ENCODE measurements around the gene GTPBP4. TPM values are rescaled to one million over a fixed set of nuclear protein-coding genes. Genes with fewer than 3 reads are reported as not detected.

The GTPBP4 gene
- total and polyA plus RNA-seq, 4 donors, result 9.8 to 15.1 (median 12.1) TPM

GRCh38 chr10:995559-995926 is 7.3 kb downstream of the GTPBP4 start (continued):
- TF ChIP-seq REST (IDR thresholded peaks at IDR 0.05) (no peak), RAD21 (IDR thresholded peaks at IDR 0.05) (no peak)

GRCh38 chr10:996031-996430 is 7.8 kb downstream of the GTPBP4 start:
- WGBS, result 98% methylated on average over 12 of the region's 12 CpGs
- Histone ChIP-seq H3K27me3 (ENCODE audit: control insufficient read depth in 4 of 4, insufficient read depth in 4 of 4, low read length in 3 of 4) (no peaks in the 10 kb centered on the region), H3K4me3 (ENCODE audit: low read depth in 1 of 3, low read length in 3 of 3) (no peak overlapping the region), H3K27ac (ENCODE audit: low read depth in 1 of 2, low read length in 2 of 2) (no peak overlapping the region), H3K9ac (ENCODE audit: low read depth in 1 of 2, low read length in 2 of 2) (no peak overlapping the region), H3K36me3 (ENCODE audit: control insufficient read depth in 4 of 4, insufficient read depth in 3 of 4, low read depth in 1 of 4, low read length in 3 of 4) (peaks cover 14 to 71% (median 45%) of the 10 kb centered on the region in 4 donors), H3K4me1 (ENCODE audit: control insufficient read depth in 4 of 4, insufficient read depth in 4 of 4, low read length in 3 of 4) (no peaks in the 10 kb centered on the region), H3K9me3 (ENCODE audit: control insufficient read depth in 4 of 4, low read length in 3 of 4) (no peaks in the 10 kb centered on the region)
- DNase-seq (ENCODE audit: low spot score), result no peak
- no peak for TF ChIP-seq RXRA (IDR thresholded peaks at IDR 0.05)
- no peak for TF ChIP-seq NR2F2 (IDR thresholded peaks at IDR 0.05)
- TF ChIP-seq FOXA1 (IDR thresholded peaks at IDR 0.05), result no peak
- TF ChIP-seq FOXA2 (IDR thresholded peaks at IDR 0.05), result no peak
- TF ChIP-seq HNF4A (conservative IDR thresholded peaks at IDR 0.05), result no peak
- no peak for TF ChIP-seq ATF3 (IDR thresholded peaks at IDR 0.05)

DNA sequence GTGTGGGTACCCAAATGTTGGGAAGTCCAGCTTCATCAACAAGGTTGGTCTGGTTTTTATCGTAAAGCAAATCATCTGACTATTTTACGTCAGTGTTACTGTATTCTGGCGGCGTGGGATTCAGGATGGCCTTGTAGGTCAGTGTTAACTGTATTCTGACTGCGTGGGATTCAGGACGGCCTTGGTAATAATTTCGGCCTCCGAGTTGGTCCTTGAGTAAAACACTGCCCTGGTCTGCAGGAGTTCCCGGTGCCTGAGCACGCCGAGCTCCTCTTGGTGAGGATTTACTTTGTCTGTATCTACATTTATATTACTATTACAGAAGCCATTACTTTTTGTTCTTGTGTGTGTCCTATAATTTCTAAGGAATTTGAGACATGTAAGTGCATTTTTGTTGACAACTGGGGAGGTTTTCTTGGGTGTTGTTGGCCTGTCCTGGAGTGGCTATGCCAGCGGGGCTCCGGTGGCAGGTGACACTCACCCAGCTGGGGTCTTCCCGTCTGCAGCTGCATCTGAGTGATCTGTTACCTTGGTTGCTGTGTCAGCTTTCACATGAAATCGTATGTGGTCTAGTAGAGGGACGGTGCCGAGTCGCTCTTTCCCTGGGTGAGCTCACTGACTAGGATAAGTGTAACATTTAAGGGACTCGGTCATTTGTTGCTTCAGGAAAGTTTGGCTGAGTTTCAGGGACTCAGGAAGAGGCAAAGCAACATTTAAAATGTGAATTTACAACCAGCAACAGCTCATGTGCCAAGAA is 9.2 kb downstream of the GTPBP4 start:
- H3K9ac ChIP-seq (ENCODE audit: low read depth in 1 of 2, low read length in 2 of 2), result no peak overlapping the region
- no peaks in the 10 kb centered on the region for H3K27me3 ChIP-seq (ENCODE audit: control insufficient read depth in 4 of 4, insufficient read depth in 4 of 4, low read length in 3 of 4)
- H3K4me1 ChIP-seq (ENCODE audit: control insufficient read depth in 4 of 4, insufficient read depth in 4 of 4, low read length in 3 of 4), result no peaks in the 10 kb centered on the region
- H3K36me3 ChIP-seq (ENCODE audit: control insufficient read depth in 4 of 4, insufficient read depth in 3 of 4, low read depth in 1 of 4, low read length in 3 of 4), result peaks cover 18 to 80% (median 54%) of the 10 kb centered on the region in 4 donors
- no peak overlapping the region for H3K27ac ChIP-seq (ENCODE audit: low read depth in 1 of 2, low read length in 2 of 2)
- 90% methylated on average over 19 of the region's 19 CpGs for WGBS
- H3K9me3 ChIP-seq (ENCODE audit: control insufficient read depth in 4 of 4, low read length in 3 of 4), result peaks cover 0 to 1% (median under 1%) of the 10 kb centered on the region in 4 donors
- TF ChIP-seq CTCF (IDR thresholded peaks at IDR 0.05; ENCODE audit: low read depth, low read length, missing input control) (no peak), REST (IDR thresholded peaks at IDR 0.05) (no peak), RXRA (IDR thresholded peaks at IDR 0.05) (no peak), EGR1 (IDR thresholded peaks at IDR 0.05; ENCODE audit: low read depth in 2 of 2) (no peak)
- TF ChIP-seq, protein P1, sequence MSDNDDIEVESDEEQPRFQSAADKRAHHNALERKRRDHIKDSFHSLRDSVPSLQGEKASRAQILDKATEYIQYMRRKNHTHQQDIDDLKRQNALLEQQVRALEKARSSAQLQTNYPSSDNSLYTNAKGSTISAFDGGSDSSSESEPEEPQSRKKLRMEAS (IDR thresholded peaks at IDR 0.05), result no peak
- DNase-seq (ENCODE audit: low spot score), result no peak
- no peak overlapping the region for H3K4me3 ChIP-seq (ENCODE audit: low read depth in 1 of 3, low read length in 3 of 3)
